Body of pancreas (tissue), 4 donors: ENCODE measurements around the gene RIPPLY2.

Experiments used
- POLR2A ChIP-seq, 3 donors: fragments of 450-650 bp; IDR thresholded peaks; one replicate each; pipeline ENCODE4 v1.6.1; 2016; ENCODE audit warnings: antibody characterized with exemption in 3 of 3, mild to moderate bottlenecking in 2 of 3
- TF ChIP-seq, protein P1 (sequence below), 7 experiments: fragments of 450-650 bp in 4 of 7; fragments of 200-600 bp in 3 of 7; sonication (generic) in 3 of 7; IDR thresholded peaks; one replicate each; pipeline ENCODE4 v1.5.1; 2016 to 2019; ENCODE audit warnings: antibody characterized with exemption in 7 of 7

DNA sequence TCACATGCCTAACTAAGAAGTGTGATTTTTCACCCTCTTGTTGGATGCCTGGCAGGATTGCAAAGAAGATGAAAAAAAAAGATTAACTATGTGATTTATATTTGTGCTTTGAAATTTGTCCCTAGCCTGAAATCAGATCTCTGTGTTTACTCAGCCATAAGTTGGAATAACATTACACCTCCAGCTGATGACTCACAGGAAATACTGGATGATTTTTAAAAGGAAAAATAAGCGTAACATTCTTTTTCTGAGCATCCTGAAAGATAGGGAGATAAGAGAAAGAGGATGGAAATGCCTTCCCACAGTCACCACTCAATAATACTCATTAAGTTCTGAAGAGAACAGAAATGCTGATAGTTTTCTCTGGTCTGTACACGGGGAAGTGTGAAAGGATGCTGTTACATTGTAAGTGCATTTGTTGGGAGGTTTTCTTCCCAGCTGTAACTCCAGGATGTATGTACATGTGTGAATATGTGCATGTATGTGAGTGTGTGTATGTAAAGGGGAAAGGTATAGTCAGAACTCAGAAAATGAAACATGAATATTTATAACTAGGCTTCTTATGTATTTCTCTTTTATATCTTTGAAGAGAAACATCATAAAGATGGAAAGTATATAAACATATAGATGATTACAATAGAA, 37.4 kb upstream of the RIPPLY2 start:
- TF ChIP-seq POLR2A (IDR thresholded peaks at IDR 0.05): no peak
- TF ChIP-seq, protein P1, sequence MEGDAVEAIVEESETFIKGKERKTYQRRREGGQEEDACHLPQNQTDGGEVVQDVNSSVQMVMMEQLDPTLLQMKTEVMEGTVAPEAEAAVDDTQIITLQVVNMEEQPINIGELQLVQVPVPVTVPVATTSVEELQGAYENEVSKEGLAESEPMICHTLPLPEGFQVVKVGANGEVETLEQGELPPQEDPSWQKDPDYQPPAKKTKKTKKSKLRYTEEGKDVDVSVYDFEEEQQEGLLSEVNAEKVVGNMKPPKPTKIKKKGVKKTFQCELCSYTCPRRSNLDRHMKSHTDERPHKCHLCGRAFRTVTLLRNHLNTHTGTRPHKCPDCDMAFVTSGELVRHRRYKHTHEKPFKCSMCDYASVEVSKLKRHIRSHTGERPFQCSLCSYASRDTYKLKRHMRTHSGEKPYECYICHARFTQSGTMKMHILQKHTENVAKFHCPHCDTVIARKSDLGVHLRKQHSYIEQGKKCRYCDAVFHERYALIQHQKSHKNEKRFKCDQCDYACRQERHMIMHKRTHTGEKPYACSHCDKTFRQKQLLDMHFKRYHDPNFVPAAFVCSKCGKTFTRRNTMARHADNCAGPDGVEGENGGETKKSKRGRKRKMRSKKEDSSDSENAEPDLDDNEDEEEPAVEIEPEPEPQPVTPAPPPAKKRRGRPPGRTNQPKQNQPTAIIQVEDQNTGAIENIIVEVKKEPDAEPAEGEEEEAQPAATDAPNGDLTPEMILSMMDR (IDR thresholded peaks at IDR 0.05): no peak
